ENCODE measurements around the gene NDUFA7. TPM values are rescaled to one million over a fixed set of nuclear protein-coding genes. Genes with fewer than 3 reads are reported as not detected.

Gene NDUFA7
- total RNA-seq (2022; extraction: Qiagen RNA extraction) = 57.4 to 95.2 TPM (median 87.8 TPM) in 5 replicates

DNA sequence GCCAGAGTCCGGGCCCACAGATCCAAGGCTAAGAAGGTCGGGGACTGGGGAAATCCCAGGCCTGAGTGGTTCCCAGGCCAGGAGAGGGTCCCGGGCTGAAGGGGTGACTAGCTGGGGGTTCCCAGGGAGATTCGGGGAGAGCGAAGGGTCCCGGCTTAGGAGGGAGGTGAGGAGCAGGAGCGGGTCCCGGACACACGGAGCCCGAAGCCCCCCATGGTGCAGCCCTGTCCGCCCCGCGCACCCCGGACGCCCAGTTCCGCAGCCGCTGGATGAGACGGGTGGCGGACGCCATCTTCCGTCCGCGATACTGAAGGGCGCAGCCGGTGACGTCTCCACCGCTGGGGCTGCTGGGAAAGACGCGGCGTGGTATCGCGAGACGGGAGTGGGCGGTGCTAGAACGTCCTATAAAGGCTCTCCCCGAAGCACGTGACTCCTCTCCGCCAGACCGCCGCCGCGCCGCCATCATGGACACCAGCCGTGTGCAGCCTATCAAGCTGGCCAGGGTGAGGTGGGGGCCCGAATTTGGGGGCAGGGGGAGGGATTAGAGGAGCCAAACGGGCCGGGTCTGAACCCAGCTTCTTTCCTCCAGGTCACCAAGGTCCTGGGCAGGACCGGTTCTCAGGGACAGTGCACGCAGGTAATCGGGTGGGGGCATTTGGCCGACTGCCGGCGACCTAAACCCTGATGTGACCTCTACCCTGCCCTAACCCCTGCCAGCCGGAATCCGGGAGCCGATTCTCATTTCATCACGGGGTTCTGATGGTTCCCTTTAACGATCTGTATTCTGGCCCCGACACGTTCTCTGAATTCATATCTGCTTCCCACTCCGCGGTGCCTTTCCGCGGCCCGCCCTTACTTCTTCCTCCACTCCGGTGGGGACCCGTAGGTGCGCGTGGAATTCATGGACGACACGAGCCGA is at the start of gene NDUFA7, which contains the start of gene RPS28:
TSS of gene NDUFA7 (minus strand) at position 309 of the 919 bp plus-strand sequence. CDS start at position 292, 17 bp downstream.
TSS of gene RPS28 (plus strand) at position 430 of the 919 bp plus-strand sequence. CDS start at position 465, 35 bp downstream.

DNA sequence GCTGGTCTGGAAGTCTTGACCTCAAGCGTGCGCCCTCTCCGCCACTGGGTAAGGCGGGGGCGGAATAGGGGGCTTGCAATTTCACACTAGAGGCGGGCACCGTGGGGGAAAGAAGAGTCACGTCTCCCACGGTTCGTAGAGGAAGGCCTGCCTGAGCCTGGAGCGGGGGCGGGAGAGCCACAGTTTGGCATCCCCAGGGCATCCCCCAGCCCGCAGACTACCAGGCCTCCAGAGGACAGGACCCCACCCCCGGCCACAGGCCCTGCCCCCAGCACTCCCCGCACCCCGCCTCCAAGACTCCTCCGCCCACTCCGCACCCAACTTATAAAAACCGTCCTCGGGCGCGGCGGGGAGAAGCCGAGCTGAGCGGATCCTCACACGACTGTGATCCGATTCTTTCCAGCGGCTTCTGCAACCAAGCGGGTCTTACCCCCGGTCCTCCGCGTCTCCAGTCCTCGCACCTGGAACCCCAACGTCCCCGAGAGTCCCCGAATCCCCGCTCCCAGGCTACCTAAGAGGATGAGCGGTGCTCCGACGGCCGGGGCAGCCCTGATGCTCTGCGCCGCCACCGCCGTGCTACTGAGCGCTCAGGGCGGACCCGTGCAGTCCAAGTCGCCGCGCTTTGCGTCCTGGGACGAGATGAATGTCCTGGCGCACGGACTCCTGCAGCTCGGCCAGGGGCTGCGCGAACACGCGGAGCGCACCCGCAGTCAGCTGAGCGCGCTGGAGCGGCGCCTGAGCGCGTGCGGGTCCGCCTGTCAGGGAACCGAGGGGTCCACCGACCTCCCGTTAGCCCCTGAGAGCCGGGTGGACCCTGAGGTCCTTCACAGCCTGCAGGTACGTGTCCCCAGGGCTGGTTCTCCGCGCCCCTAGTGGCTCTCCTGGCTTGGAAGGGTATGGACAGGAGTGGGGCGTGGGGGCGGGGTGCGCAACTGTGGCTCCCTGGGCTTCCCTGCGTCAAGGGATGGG is 42.9 kb upstream of the NDUFA7 start, which contains the start of gene ANGPTL4:
TSS of gene ANGPTL4 (plus strand) at position 353 of the 969 bp plus-strand sequence. CDS start at position 520, 167 bp downstream.

DNA sequence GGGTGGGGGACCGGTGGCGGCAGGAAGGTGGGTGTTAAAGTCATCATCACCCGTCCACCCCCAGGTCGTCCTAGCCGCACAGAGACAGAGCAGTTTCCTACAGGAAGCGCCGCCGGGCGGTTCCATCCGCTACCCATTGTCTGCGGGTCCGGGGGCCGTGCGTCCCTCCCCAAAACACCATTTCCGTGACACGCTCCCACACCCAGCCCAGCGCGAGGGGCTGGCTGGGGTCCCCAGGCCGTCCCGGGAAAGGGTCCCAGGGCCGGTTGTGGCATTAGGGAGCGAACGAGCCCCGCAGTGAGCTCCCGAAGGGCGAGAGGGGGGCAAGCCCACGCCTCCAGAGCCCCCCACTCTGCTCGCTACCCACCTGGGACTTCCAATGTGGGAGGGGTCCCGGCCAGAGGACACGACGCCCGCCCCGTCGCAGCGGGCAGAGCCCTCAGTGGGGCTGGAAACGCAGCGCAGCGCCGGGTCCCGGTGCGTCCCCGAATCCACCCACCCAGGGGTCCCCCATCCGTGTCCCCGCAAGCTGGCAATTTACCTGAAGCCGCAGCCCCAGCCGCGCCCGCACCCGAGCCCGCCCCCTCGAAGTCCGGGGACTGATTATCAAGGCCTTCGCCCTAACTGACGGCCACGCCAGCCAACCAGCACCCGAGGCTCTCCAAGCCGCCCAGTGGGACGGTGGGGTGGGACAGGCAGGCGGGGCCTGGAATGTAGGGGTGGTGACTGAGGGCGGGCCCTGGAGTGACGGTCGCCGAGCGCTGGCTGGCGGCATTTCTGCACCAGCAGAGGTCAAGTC is 21.7 kb upstream of the NDUFA7 start, which contains the start of gene KANK3:
TSS of gene KANK3 (minus strand) at position 579 of the 799 bp plus-strand sequence. CDS start 5,434 bp downstream, outside the sequence.

DNA sequence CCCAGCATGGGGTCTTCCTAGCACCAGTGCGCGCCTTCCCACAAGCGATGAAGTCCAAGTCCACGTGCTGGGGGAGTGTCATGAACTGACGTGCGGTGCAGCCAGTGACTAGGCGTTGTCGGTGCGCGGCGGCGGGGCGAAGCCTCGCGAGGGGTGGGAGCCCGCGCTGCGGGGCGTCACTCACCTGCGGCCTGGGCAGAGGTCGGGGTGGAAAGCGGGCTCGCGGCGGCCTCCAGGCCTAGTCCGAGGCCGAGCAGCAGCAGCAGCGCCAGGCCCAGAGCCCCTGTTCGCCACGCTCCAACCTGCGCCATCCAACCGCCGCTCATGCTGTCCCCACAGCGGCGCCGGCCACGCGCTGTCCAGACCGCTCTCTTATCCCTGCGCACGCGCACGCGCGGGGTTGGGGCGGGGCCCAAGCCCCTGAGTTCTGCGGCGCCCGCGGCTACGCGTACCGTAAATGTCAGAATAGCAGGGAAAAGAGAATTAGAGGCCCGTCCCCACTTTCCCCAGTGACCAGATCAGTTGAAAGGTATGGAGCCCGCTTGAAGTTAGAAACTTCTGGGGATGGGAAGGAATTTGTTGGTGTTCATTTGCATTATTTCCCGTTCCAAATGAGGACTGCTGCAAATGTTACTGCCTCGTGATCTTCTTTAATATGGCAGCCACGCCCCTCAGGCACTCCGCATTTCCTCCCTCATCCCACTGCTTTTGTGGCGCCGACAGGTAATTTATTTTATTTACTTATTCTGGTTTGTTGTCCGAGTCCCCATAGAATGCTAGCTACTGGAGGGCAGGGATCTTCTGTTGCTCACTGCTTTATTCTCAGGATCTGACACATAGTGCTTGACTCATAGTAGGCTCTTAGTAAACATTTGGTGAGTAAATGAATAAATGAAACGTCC is 13.0 kb downstream of the NDUFA7 start, which contains the start of gene CD320:
TSS of gene CD320 (minus strand) at position 394 of the 902 bp plus-strand sequence. CDS start at position 326, 68 bp downstream.

Other genes starting within 250 kb of the NDUFA7 start
- gene FBN3, start 171.8 kb downstream of the NDUFA7 start, total RNA-seq (2022; extraction: Qiagen RNA extraction) = not detected in 5 replicates
- gene CERS4, start 112.0 kb downstream of the NDUFA7 start, total RNA-seq (2022; extraction: Qiagen RNA extraction) = 2.9 to 3.7 TPM (median 3.1 TPM) in 5 replicates
- 56.8 to 90.1 TPM (median 81.0 TPM) in 5 replicates for gene CD320, start 13.0 kb downstream of the NDUFA7 start, total RNA-seq (2022; extraction: Qiagen RNA extraction)
- 445 to 866 TPM (median 752 TPM) in 5 replicates for gene RPS28, start 121 bp upstream of the NDUFA7 start, total RNA-seq (2022; extraction: Qiagen RNA extraction)
- 5.9 to 7.3 TPM (median 6.7 TPM) in 5 replicates for gene KANK3, start 21.9 kb upstream of the NDUFA7 start, total RNA-seq (2022; extraction: Qiagen RNA extraction)
- gene ANGPTL4, start 42.8 kb upstream of the NDUFA7 start, total RNA-seq (2022; extraction: Qiagen RNA extraction) = 529 to 725 TPM (median 587 TPM) in 5 replicates
- 95.9 to 109 TPM (median 100 TPM) in 5 replicates for gene RAB11B, start 69.0 kb upstream of the NDUFA7 start, total RNA-seq (2022; extraction: Qiagen RNA extraction)
- 14.6 to 20.3 TPM (median 19.3 TPM) in 5 replicates for gene MARCHF2, start 91.9 kb upstream of the NDUFA7 start, total RNA-seq (2022; extraction: Qiagen RNA extraction)
- 225 to 256 TPM (median 253 TPM) in 5 replicates for gene HNRNPM, start 123.6 kb upstream of the NDUFA7 start, total RNA-seq (2022; extraction: Qiagen RNA extraction)
- gene PRAM1, start 181.3 kb upstream of the NDUFA7 start, total RNA-seq (2022; extraction: Qiagen RNA extraction) = 0.10 to 0.27 TPM (median 0.17 TPM) in 5 replicates
- gene ZNF414, start 192.8 kb upstream of the NDUFA7 start, total RNA-seq (2022; extraction: Qiagen RNA extraction) = 13.9 to 19.6 TPM (median 17.6 TPM) in 5 replicates

Measured in A549 treated with dexamethasone at 1 μM for 4 hours (cell line).